Endometrial microvascular endothelial cells (primary cell): ENCODE data around the gene SELENON. TPM values are rescaled to one million over a fixed set of nuclear protein-coding genes. Genes with fewer than 3 reads are reported as not detected.

Source experiments
- in situ Hi-C: cut with HindIII; loops from 2 replicates; pipeline ENCODE4 v1.10.0; 2017; ENCODE audit warnings: low sequenced_read_pairs, low pct_unique_long_range_greater_than_20kb; ENCODE audit errors: inconsistent ontology term
- total RNA-seq: library from RNA; depleted of rRNA; stranded (reverse); fragments of >200 nt; gene quantifications from one replicate; pipeline ENCODE4 v1.2.3, GENCODE V29; 2015; ENCODE audit errors: inconsistent ontology term

Gene SELENON
- total RNA-seq, 1 donor from 2014 or later, result 87.4 TPM

- in situ Hi-C loops, result no loop called here
Observed at GRCh38 chr1:25804964-25805862, 5.2 kb downstream of the SELENON start.

- in situ Hi-C loops, result no loop called here
Observed at GRCh38 chr1:25805863-25806225, 5.9 kb downstream of the SELENON start.

GRCh38 chr1:25806418-25806817, 6.4 kb downstream of the SELENON start:
- in situ Hi-C loops, result no loop called here

- in situ Hi-C loops, result no loop called here
Observed at GRCh38 chr1:25807480-25808390, 7.7 kb downstream of the SELENON start.

GRCh38 chr1:25808481-25809244, 8.7 kb downstream of the SELENON start:
- in situ Hi-C loops, result no loop called here

GRCh38 chr1:25809283-25809926, 9.4 kb downstream of the SELENON start:
- in situ Hi-C loops, result no loop called here

- in situ Hi-C loops, result no loop called here
Observed at GRCh38 chr1:25809929-25810328, 9.9 kb downstream of the SELENON start.

GRCh38 chr1:25810341-25811299, 10.6 kb downstream of the SELENON start:
- in situ Hi-C loops, result no loop called here

- in situ Hi-C loops, result no loop called here
Observed at GRCh38 chr1:25811384-25812082, 11.5 kb downstream of the SELENON start.

GRCh38 chr1:25813071-25813733, 13.2 kb downstream of the SELENON start:
- in situ Hi-C loops, result no loop called here

GRCh38 chr1:25813734-25814471, 13.9 kb downstream of the SELENON start:
- in situ Hi-C loops, result no loop called here

GRCh38 chr1:25814549-25815087, 14.6 kb downstream of the SELENON start:
- in situ Hi-C loops, result no loop called here

- in situ Hi-C loops, result no loop called here
Observed at GRCh38 chr1:25815208-25816111, 15.5 kb downstream of the SELENON start.

- in situ Hi-C loops, result no loop called here
Observed at GRCh38 chr1:25816112-25816718, 16.2 kb downstream of the SELENON start.
